ENCODE data around the gene DDX49. TPM values are rescaled to one million over a fixed set of nuclear protein-coding genes. Genes with fewer than 3 reads are reported as not detected.

The DDX49 gene
- total RNA-seq, 1 donor from 2014 or later: 48.6 TPM

- H3K4me3 ChIP-seq (ENCODE audit: low read depth, low read length): no peak overlapping the region
- no peak for TF ChIP-seq CTCF (conservative IDR thresholded peaks at IDR 0.05; ENCODE audit: low read depth, low read length)
- DNase-seq (ENCODE audit: low read depth): no peak
Measured at GRCh38 chr19:18897094-18898029, 22.2 kb upstream of the DDX49 start.

GRCh38 chr19:18898081-18898606, 21.4 kb upstream of the DDX49 start:
- no peak for TF ChIP-seq CTCF (conservative IDR thresholded peaks at IDR 0.05; ENCODE audit: low read depth, low read length)

GRCh38 chr19:18898607-18899408, 20.7 kb upstream of the DDX49 start:
- no peak for DNase-seq (ENCODE audit: low read depth)
- TF ChIP-seq CTCF (conservative IDR thresholded peaks at IDR 0.05; ENCODE audit: low read depth, low read length): no peak
- H3K4me3 ChIP-seq (ENCODE audit: low read depth, low read length): no peak overlapping the region

More at GRCh38 chr19:18898081-18898606, 21.4 kb upstream of the DDX49 start:
- no peak overlapping the region for H3K4me3 ChIP-seq (ENCODE audit: low read depth, low read length)
- no peak for DNase-seq (ENCODE audit: low read depth)

DNA sequence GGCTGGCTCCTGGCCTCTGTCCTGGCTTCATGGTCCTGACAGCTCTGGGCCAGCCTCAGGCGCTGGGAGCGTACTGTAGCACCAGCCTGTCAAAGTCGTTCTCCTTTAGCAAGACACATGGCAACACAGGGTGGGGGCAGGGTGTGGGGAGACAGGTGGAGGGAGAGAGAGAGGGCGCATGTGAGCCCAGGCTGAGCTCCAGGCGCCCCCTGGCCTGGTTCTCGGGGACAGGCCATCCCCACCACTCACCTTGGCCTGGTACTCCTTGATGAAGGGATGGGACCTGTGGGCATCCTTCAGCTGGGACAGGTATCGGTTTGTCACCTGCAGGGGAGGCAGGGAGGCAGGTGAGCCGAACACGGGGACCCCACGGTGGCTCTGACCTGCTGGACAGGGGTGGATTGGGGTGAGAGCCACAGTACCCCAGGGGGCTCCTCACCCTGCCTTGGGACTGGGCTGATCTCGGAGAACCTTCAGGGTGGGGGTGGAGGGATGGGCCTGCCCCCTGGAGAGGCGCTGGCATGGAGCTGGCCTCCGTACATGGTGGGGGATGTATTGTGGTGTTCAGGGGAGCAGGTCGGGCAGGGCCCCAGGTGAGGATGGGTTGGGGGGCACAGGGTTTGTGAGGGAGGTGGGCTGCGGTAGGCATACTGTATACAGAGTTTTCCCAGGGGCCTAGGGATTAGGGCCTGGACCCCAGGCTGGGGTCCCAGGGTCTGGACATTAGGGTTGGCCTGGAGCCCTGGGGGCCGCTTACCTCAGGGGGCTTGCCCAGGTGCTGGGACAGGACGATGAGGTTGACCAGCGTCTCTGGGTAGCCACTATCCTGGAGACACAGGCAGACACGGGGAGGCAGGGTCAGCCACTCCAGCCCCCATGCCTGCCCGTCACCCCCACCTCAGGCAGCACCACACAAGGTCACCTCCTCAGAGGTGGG, 19.6 kb upstream of the DDX49 start:
- H3K4me3 ChIP-seq (ENCODE audit: low read depth, low read length): no peak overlapping the region
- no peak for DNase-seq (ENCODE audit: low read depth)
- TF ChIP-seq CTCF (conservative IDR thresholded peaks at IDR 0.05; ENCODE audit: low read depth, low read length): no peak

GRCh38 chr19:18900700-18901481, 18.6 kb upstream of the DDX49 start:
- H3K4me3 ChIP-seq (ENCODE audit: low read depth, low read length): no peak overlapping the region
- DNase-seq (ENCODE audit: low read depth): no peak
- TF ChIP-seq CTCF (conservative IDR thresholded peaks at IDR 0.05; ENCODE audit: low read depth, low read length): no peak

All from epithelial cell of proximal tubule (primary cell).